COR-L47 (cell line): ENCODE results near the gene ADARB1.

Source experiments
- DNase-seq: peaks from one replicate; lab custom pipeline; 2025; lab: John Stamatoyannopoulos, UW

The ADARB1 gene

GRCh38 chr21:45054927-45055612 lies 19.3 kb upstream of the ADARB1 start:
- DNase-seq = no peak

- no peak for DNase-seq
Measured at GRCh38 chr21:45055861-45056260, 18.5 kb upstream of the ADARB1 start.

GRCh38 chr21:45056296-45056904 lies 18.0 kb upstream of the ADARB1 start:
- DNase-seq = no peak

GRCh38 chr21:45056917-45057560 lies 17.3 kb upstream of the ADARB1 start:
- no peak for DNase-seq

- DNase-seq = no peak
Measured at GRCh38 chr21:45057886-45058285, 16.5 kb upstream of the ADARB1 start.

GRCh38 chr21:45059121-45059520 lies 15.3 kb upstream of the ADARB1 start:
- no peak for DNase-seq

- DNase-seq = no peak
Measured at GRCh38 chr21:45060089-45060488, 14.3 kb upstream of the ADARB1 start.

GRCh38 chr21:45060675-45061311 lies 13.6 kb upstream of the ADARB1 start:
- no peak for DNase-seq

- DNase-seq = no peak
Measured at GRCh38 chr21:45064091-45064490, 10.3 kb upstream of the ADARB1 start.

- no peak for DNase-seq
Measured at GRCh38 chr21:45064618-45065399, 9.6 kb upstream of the ADARB1 start.

- DNase-seq = no peak
Measured at GRCh38 chr21:45067462-45068285, 6.7 kb upstream of the ADARB1 start.

- no peak for DNase-seq
Measured at GRCh38 chr21:45069085-45069484, 5.3 kb upstream of the ADARB1 start.

GRCh38 chr21:45069711-45070110 lies 4.7 kb upstream of the ADARB1 start:
- DNase-seq = no peak

GRCh38 chr21:45071078-45071873 lies 3.1 kb upstream of the ADARB1 start:
- DNase-seq = no peak

GRCh38 chr21:45071874-45072737 lies 2.3 kb upstream of the ADARB1 start:
- DNase-seq = no peak

GRCh38 chr21:45072738-45073300 lies 1.6 kb upstream of the ADARB1 start:
- DNase-seq = no peak

- DNase-seq = no peak
Measured at GRCh38 chr21:45073301-45074047, 906 bp upstream of the ADARB1 start.

GRCh38 chr21:45074818-45075595 lies 627 bp downstream of the ADARB1 start:
- no peak for DNase-seq
